Bronchial epithelial cell (primary cell): ENCODE measurements around the gene EXO5. TPM values are rescaled to one million over a fixed set of nuclear protein-coding genes. Genes with fewer than 3 reads are reported as not detected.
"Not testable (repeated sequence)": the region's sequence is repeated elsewhere in the genome, so short reads cannot be mapped to it uniquely, and the experiment has no call there.

Source experiments
- DNase-seq: peaks from one replicate; pipeline ENCODE4 v3.0.0-alpha.2; 2010; ENCODE audit warnings: low read depth
- FAIRE-seq: peaks from 2 replicates; lab custom pipeline; 2011; peaks lifted over from hg19 to GRCh38; lab: Jason Lieb, UNC
- H3K27me3 ChIP-seq: 2 replicates; pipeline ENCODE4 v1.5.1; 2011; ENCODE audit warnings: low read length; ENCODE audit not compliant: control insufficient read depth, insufficient read depth
- H3K36me3 ChIP-seq: 2 replicates; pipeline ENCODE4 v1.5.1; 2011; ENCODE audit warnings: low read length; ENCODE audit not compliant: control insufficient read depth, insufficient read depth
- H3K4me3 ChIP-seq: 2 replicates; pipeline ENCODE4 v1.5.1; 2011; ENCODE audit warnings: mild to moderate bottlenecking, low read depth, low read length, control low read depth
- total RNA-seq: library from RNA; depleted of rRNA; stranded (reverse); fragments of >200 nt; gene quantifications from 2 replicates; pipeline ENCODE4 v1.2.1, GENCODE V29; 2014
- TF ChIP-seq, protein P1 (sequence below): IDR thresholded peaks from 2 replicates; pipeline ENCODE4 v1.5.1; 2011; ENCODE audit warnings: mild to moderate bottlenecking, moderate library complexity, low read length, control low read depth, inconsistent platforms; ENCODE audit not compliant: insufficient read depth, severe bottlenecking

Gene EXO5
- total RNA-seq, 1 donor from 2014 or later = 5.5 TPM

DNA sequence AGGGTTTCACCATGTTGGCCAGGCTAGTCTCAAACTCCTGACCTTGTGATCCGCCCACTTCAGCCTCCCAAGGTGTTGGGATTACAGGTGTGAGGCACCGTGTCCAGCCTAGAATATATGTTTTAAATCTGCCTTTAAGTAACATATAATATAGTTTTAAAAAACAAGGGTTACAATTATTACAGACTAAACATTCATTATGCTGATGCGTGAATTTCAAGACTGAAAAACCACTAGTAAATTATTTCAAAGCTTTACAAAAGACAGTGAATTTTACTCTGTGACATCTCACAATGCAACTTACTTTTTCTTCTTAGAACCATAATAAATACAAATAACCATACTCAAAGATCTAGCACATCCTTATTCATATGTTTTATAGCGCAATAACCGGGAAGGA lies 47.6 kb downstream of the EXO5 start:
- Histone ChIP-seq H3K27me3 (no peaks in the 10 kb centered on the region), H3K4me3 (no peak overlapping the region), H3K36me3 (no peaks in the 10 kb centered on the region)
- TF ChIP-seq, protein P1, sequence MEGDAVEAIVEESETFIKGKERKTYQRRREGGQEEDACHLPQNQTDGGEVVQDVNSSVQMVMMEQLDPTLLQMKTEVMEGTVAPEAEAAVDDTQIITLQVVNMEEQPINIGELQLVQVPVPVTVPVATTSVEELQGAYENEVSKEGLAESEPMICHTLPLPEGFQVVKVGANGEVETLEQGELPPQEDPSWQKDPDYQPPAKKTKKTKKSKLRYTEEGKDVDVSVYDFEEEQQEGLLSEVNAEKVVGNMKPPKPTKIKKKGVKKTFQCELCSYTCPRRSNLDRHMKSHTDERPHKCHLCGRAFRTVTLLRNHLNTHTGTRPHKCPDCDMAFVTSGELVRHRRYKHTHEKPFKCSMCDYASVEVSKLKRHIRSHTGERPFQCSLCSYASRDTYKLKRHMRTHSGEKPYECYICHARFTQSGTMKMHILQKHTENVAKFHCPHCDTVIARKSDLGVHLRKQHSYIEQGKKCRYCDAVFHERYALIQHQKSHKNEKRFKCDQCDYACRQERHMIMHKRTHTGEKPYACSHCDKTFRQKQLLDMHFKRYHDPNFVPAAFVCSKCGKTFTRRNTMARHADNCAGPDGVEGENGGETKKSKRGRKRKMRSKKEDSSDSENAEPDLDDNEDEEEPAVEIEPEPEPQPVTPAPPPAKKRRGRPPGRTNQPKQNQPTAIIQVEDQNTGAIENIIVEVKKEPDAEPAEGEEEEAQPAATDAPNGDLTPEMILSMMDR = no peak
- FAIRE-seq (no peak), DNase-seq (no peak)

DNA sequence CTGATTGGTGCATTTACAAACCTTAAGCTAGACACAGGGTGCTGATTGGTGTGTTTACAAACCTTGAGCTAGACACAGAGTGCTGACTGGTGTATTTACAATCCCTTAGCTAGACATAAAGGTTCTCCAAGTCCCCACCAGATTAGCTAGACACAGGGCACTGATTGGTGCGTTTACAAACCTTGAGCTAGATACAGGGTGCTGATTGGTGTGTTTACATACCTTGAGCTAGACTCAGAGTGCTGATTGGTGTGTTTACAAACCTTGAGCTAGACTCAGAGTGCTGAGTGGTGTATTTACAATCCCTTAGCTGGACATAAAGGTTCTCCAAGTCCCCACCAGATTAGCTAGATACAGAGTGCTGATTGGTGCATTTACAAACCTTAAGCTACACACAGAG lies 49.7 kb downstream of the EXO5 start:
- not testable (repeated sequence) for H3K36me3 ChIP-seq, FAIRE-seq, DNase-seq, H3K27me3 ChIP-seq, H3K4me3 ChIP-seq

DNA sequence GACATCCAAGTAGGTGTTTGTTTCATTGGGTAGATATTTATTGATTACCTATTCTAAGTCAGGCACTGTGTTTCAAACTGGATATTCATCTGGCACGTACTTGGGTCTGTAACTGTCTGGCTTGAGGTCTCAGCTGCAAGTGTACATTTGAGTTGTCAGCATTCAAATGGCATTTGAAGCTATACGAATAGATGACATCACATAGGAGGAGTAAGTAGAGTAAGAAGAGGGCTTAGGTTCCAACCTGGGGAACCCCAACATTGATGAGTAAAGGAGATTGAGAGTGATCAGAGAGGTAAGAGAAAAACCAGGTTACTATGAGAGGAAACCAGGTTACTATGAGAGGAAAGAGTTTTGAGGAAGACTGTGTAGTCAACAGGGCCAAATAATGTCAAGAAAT lies 53.6 kb downstream of the EXO5 start:
- Histone ChIP-seq H3K4me3 (no peak overlapping the region), H3K27me3 (no peaks in the 10 kb centered on the region), H3K36me3 (no peaks in the 10 kb centered on the region)
- FAIRE-seq (no peak), DNase-seq (no peak)
- TF ChIP-seq, protein P1 = no peak

DNA sequence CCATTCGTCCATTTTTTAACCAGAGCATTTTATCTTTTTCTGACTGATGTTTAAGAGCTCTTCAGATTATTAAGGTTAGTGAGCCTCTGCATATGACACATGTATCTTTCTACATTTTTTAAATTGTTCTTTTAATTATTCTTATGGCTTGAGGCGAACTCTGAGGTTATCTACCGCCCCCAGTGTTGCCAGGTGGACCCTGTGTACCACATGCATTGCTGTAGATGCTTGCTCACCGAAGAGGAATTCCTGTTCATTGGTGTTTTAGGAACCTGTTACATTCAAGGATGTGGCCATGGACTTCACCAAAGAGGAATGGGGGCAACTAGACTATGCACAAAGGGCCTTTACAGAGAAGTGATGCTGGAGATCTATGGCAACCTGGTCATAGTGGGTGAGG lies 54.7 kb downstream of the EXO5 start:
- TF ChIP-seq, protein P1 = no peak
- Histone ChIP-seq H3K36me3 (no peaks in the 10 kb centered on the region), H3K27me3 (no peaks in the 10 kb centered on the region), H3K4me3 (no peak overlapping the region)
- no peak for DNase-seq
- FAIRE-seq = no peak

DNA sequence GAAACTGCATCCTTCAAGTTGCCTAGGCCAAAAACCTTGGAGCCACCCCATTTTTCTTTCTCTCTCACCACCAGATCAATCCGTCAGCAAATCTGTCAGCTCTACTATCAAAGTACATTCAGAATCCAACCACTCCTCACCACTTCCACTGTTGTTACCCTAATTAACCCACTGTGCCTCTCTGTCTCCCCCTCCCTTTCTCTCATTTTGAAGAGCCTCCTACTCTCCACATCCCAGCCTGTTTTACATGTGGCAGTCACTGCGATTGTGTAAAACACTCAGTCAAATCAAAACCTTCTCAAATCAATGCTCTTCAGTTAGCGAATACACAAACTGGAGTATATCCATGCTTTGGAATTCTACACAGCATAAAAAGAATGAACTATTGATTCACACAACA lies 55.9 kb downstream of the EXO5 start:
- H3K36me3 ChIP-seq = no peaks in the 10 kb centered on the region
- H3K27me3 ChIP-seq = no peaks in the 10 kb centered on the region
- FAIRE-seq (no peak), DNase-seq (no peak)
- no peak overlapping the region for H3K4me3 ChIP-seq
- TF ChIP-seq, protein P1 = no peak

DNA sequence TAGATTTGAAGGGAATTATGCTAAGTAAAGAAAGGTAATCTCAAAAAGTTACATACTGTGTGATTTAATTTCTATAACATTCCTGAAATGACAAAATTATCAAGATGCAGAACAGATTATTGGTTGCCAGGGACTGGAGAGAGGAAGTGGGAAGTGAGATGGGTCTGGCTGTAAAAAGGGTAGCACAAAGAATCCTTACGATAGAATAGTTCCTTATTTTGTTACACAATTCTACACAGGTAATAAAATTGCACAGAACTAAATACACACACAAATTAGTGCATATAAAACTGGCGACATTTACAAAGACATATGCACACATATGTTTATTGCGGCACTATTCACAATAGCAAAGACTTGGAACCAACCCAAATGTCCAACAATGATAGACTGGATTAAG lies 56.3 kb downstream of the EXO5 start:
- DNase-seq = no peak
- Histone ChIP-seq H3K36me3 (no peaks in the 10 kb centered on the region), H3K27me3 (no peaks in the 10 kb centered on the region), H3K4me3 (no peak overlapping the region)
- no peak for FAIRE-seq
- TF ChIP-seq, protein P1 = no peak

Other genes with a start within 250 kb of the EXO5 start
- gene COL9A2, start 191.5 kb upstream of the EXO5 start, total RNA-seq = under 0.01 and 0.13 TPM in 2 replicates
- gene SMAP2, start 135.0 kb upstream of the EXO5 start, total RNA-seq = 4.2 and 10.8 TPM in 2 replicates
- gene ZFP69B, start 58.3 kb upstream of the EXO5 start, total RNA-seq = 1.6 and 2.6 TPM in 2 replicates
- gene ZFP69, start 31.5 kb upstream of the EXO5 start, total RNA-seq = 1.9 and 2.1 TPM in 2 replicates
- 1.3 and 1.7 TPM in 2 replicates for gene ZNF684, start 22.9 kb downstream of the EXO5 start, total RNA-seq
- gene RIMS3, start 156.9 kb downstream of the EXO5 start, total RNA-seq = 0.26 and 2.7 TPM in 2 replicates
- 22.5 and 22.9 TPM in 2 replicates for gene NFYC, start 182.9 kb downstream of the EXO5 start, total RNA-seq